T47D (cell line): ENCODE data around the gene SSU72.

Experiments used
- DNase-seq, 2 experiments: peaks; one replicate each; pipeline versions ENCODE4 v3.0.0 to v3.0.0-alpha.2; 2011 to 2012; ENCODE audit warnings: low read depth in 1 of 2, low spot score in 1 of 2
- JUND ChIP-seq: IDR thresholded peaks from 2 replicates; pipeline ENCODE4 v1.6.1; 2012; ENCODE audit warnings: low read depth
- in situ Hi-C: cut with HindIII; loops from 2 replicates; pipeline ENCODE4 v1.10.0; 2016; ENCODE audit warnings: low sequenced_read_pairs, low pct_unique_long_range_greater_than_20kb

Gene SSU72

DNA sequence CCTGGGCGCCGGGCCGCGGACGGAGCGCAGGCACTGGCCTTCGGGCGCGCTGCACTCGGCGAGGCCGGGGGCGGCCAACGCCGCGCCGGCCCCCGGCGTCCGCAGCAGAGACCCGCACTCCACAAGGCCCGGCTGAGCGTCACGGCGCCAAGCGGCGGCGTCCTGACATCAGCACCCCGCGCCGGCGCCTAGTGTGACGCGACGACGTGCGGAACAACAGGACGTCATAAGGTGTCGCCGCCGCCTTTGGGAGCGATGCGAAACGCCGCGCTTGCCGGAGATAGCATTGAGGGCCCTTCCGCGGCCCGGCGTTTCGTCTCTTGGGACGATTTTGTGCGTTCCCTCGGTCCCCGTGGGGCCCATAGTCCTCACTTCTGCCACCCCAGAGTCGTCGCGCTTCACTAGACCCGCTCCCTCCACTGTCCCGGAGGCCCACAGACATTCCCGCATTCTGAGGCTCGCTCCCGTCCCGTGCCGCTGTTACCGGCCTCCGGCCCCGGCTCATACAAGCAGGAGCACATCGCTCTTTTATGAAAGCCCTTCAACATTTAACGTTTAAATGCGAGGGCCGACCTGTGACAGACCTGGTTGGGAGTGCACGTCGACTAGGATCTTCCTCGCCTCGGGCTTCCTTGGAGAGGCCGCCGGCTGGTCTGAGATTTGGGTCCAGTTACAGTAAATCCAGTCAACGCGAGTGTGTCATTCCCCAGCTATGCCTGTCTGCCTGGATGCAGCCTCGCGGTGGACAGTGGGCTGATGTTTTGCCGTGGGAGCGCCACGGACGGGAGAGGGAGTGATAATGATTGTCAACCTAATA, at the start of gene SSU72:
Gene SSU72 (minus strand): TSS at position 143 of the 817 bp plus-strand sequence. CDS start 306 bp downstream, outside the sequence.
- in situ Hi-C loops, result no loop called here
- TF ChIP-seq JUND, result no peak
- DNase-seq, result peak; percentile 75 to 92

- no peak for TF ChIP-seq JUND
- DNase-seq, result no peak
- in situ Hi-C loops, result no loop called here
Observed at GRCh38 chr1:1623631-1624442, 49.2 kb upstream of the SSU72 start.

DNA sequence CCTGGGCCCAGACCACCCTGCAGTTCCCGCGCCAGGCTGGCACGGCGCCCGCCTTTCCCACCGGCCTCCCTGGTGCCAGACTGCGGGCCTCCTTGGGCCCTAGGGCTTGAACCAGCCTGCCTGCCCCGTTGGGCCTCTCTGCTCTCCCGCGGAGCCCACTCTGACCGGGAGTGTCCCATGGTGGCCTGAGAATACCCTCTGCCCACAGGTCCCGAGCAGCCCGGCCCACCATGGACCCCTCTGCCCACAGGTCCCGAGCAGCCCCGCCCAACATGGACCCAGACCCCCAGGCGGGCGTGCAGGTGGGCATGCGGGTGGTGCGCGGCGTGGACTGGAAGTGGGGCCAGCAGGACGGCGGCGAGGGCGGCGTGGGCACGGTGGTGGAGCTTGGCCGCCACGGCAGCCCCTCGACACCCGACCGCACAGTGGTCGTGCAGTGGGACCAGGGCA, 48.5 kb upstream of the SSU72 start:
- no peak for TF ChIP-seq JUND
- in situ Hi-C loops, result no loop called here
- DNase-seq, result no peak

- DNase-seq, result no peak
- in situ Hi-C loops, result no loop called here
Observed at GRCh38 chr1:1622788-1623094, 48.1 kb upstream of the SSU72 start.

GRCh38 chr1:1622010-1622787, 47.5 kb upstream of the SSU72 start:
- TF ChIP-seq JUND, result no peak
- no peak for DNase-seq
- in situ Hi-C loops, result no loop called here

More at GRCh38 chr1:1622788-1623094, 48.1 kb upstream of the SSU72 start:
- no peak for TF ChIP-seq JUND

DNA sequence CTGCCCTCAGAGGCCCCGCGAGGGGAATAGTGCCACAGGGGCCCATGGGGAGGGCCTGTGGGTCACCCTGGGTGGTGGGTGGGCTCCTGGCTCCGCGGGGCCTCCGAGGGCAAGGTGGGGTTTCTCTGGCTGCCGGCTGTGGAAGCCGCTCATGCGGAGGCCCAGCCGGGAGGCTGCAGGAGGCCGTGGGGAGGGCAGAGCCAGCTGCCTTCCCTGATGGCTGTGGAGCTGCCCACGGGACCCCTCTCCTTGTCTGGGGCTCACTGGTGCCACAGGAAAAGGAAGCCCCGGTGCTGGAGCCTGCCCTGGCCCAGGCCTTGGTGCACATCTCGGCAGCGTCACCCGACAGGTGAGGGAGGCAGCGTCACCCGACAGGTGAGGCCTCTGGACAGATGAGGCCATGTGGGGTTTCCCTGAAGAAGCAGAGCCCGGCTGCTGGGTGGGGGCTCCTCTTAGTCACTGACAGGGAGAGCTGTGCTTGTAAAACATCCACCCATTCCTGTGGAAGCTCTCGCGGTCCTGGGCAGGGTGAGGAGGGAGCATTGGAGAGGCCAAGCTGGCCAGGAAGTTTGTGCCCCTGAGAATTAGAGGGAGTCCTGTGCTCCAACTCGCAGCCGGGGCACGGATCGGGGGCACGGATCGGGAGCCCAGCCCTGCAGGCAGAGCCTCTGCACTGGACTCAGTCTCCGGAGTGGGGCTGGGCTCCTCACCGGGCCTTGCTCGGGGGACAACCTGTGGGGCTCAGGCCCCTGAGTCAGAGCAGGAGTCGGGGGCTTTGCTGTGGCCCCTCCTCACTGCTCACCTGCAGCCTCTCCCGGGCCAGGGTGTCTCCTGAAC, 46.7 kb upstream of the SSU72 start:
- TF ChIP-seq JUND, result no peak
- no peak for DNase-seq
- in situ Hi-C loops, result no loop called here

- in situ Hi-C loops, result no loop called here
- DNase-seq, result no peak
- no peak for TF ChIP-seq JUND
Observed at GRCh38 chr1:1620433-1621139, 45.9 kb upstream of the SSU72 start.

GRCh38 chr1:1619917-1620361, 45.3 kb upstream of the SSU72 start:
- TF ChIP-seq JUND, result no peak
- in situ Hi-C loops, result no loop called here
- no peak for DNase-seq

- no peak for TF ChIP-seq JUND
- in situ Hi-C loops, result no loop called here
- no peak for DNase-seq
Observed at GRCh38 chr1:1618396-1619068, 43.9 kb upstream of the SSU72 start.

DNA sequence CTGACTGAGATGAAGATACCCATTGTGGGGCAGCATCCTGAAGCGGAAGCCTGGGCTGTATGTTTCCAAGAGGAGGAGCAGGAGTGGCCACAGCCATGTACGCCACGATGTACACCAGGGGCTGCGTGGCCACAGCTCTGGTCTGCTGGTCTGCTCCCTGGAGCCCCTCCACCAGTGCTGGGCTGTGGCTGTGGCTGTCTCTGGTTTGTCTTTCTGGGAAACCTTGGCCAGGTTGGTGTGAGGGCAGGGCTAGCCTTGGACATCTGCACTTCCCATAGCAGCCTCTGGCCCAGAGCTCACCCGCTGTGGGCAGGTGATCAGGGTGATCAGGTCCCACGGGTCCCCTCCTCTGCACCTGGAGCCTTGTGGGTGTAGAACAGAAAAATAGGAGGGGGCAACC, 43.3 kb upstream of the SSU72 start:
- TF ChIP-seq JUND, result no peak
- DNase-seq, result no peak
- in situ Hi-C loops, result no loop called here

DNA sequence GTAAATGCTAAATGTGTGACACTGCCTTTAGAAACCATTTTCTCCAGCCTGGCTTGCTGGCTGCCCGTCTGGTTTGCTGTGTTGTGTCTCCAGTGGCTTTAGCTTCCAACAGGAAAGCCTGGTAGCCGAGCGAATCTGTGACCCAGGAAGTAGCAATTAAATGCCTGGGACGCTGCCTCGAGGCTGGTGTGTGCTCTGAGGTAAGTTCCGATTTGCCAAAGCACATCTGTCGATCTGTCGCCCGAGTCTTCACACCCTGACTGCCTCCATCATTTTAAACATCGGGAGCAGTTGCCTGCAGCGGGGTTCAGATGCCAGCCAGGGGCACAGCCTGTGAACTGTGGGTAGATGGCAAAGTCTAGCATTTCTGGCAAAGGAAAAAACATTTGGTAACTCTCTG, 42.9 kb upstream of the SSU72 start:
- no peak for DNase-seq
- TF ChIP-seq JUND, result no peak
- in situ Hi-C loops, result no loop called here
